HG03108 (cell line): ENCODE measurements around the gene TTPAL.

Source experiments
- ATAC-seq: cut with Tn5 transposase; IDR thresholded peaks from one replicate; pipeline ENCODE4 v1.9.1; 2021; ENCODE audit warnings: moderate library complexity; ENCODE audit not compliant: unreplicated experiment

The TTPAL gene

GRCh38 chr20:44532981-44533331 lies 57.3 kb downstream of the TTPAL start:
- ATAC-seq: no peak

GRCh38 chr20:44533928-44534327 lies 58.3 kb downstream of the TTPAL start:
- no peak for ATAC-seq

DNA sequence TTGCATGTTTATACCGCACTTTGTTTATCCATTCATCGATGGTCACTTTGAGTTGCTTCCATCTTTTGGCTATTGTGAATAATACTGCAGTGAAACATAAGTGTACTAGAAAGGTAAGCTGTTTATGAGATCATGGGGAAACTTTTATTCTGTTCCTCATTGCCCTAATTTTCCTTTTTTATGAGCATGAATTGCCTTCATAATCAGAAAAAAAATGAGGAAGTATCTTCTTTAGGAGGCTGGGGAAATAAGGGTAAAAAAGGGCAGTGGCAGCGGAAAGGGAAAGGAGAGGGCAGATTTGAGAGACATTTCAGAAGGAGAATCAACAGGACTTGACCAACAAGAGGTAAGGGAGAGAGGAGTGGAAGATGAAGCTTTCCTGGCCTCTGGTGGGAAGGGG lies 60.5 kb downstream of the TTPAL start:
- no peak for ATAC-seq

DNA sequence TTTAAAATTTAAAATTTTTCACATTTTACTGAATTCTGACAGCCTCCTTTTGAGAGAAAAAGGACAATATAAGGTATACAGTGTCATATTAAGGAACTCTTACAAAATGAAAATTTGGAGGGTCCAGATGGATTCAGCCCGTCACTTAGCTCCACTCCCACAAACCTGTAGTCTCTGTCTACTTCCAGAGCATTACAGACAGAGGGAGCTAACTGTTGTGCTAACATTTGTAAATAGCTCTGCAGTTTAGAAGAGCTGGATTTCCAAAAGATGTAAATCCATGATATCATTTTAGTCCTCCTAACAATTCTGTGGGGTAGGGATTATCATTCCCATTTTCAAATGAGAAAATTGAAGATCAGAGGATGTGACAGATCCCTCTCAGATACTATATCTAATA lies 62.3 kb downstream of the TTPAL start:
- ATAC-seq: no peak

DNA sequence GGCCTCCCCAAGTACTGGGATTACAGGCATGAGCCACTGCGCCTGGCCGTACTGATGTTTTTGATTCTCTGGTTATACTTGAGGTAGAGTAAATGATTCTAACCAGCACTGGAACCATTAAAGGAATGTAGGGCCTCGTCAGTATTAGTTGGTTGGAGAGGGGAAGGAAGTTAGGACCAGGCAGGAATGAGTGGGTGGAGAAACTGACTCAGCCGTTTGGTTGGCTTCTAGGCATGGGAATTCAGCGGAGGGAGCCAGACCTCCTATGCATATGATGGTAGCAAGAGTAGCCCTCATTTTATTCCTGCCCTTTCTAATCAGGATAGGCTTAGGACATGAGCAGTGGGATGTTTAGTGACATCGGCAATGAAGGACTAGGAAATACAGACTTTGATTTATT lies 65.2 kb downstream of the TTPAL start:
- no peak for ATAC-seq

DNA sequence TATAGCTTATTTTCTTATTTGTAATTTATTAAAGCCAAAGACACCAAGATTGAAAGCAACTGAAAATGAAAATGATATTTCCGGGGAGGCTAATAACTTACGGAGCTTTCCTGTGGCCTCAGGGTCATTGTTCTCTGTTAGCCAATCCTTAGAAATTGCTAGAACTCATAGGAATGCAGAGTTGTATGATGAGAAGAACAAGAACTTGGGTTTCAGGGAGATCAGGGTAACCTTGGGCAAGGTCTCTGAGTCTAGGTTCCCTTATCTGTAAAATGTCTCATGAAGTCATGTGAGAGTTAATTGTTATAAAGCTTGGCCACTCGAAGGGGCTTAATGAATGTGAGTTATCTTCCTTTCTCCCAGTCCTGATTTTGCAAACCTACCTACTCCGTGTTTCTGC lies 66.3 kb downstream of the TTPAL start:
- ATAC-seq: no peak

GRCh38 chr20:44542890-44543289 lies 67.2 kb downstream of the TTPAL start:
- ATAC-seq: no peak

GRCh38 chr20:44543358-44543757 lies 67.7 kb downstream of the TTPAL start:
- no peak for ATAC-seq
